GM19397 (cell line): ENCODE data around the gene CARD14.
"Not testable (repeated sequence)": the region's sequence is repeated elsewhere in the genome, so short reads cannot be mapped to it uniquely, and the experiment has no call there.

ENCODE experiments used
- ATAC-seq: cut with Tn5 transposase; IDR thresholded peaks from one replicate; pipeline ENCODE4 v1.9.1; 2021; ENCODE audit warnings: mild to moderate bottlenecking, moderate library complexity; ENCODE audit not compliant: unreplicated experiment

CARD14 gene

GRCh38 chr17:80183581-80184422 is 14.0 kb downstream of the CARD14 start:
- ATAC-seq, result no peak

- ATAC-seq, result no peak
These were observed 14.5 kb downstream of the CARD14 start for GRCh38 chr17:80184423-80184714.

- no peak for ATAC-seq
These were observed 16.1 kb downstream of the CARD14 start for GRCh38 chr17:80185968-80186367.

- no peak for ATAC-seq
These were observed 17.3 kb downstream of the CARD14 start for GRCh38 chr17:80187090-80187489.

- ATAC-seq, result no peak
These were observed 17.7 kb downstream of the CARD14 start for GRCh38 chr17:80187515-80187941.

- no peak for ATAC-seq
These were observed 19.8 kb downstream of the CARD14 start for GRCh38 chr17:80189611-80190010.

- ATAC-seq, result no peak
These were observed 20.9 kb downstream of the CARD14 start for GRCh38 chr17:80190716-80191115.

GRCh38 chr17:80191192-80191591 is 21.4 kb downstream of the CARD14 start:
- ATAC-seq, result no peak

GRCh38 chr17:80191865-80192661 is 22.2 kb downstream of the CARD14 start:
- ATAC-seq, result no peak

GRCh38 chr17:80195141-80195540 is 25.3 kb downstream of the CARD14 start:
- ATAC-seq, result no peak

- no peak for ATAC-seq
These were observed 26.1 kb downstream of the CARD14 start for GRCh38 chr17:80195671-80196529.

- ATAC-seq, result no peak
These were observed 26.8 kb downstream of the CARD14 start for GRCh38 chr17:80196652-80197051.

GRCh38 chr17:80198144-80198661 is 28.4 kb downstream of the CARD14 start:
- no peak for ATAC-seq

GRCh38 chr17:80199295-80199694 is 29.5 kb downstream of the CARD14 start:
- not testable (repeated sequence) for ATAC-seq

- ATAC-seq, result no peak
These were observed 31.6 kb downstream of the CARD14 start for GRCh38 chr17:80201446-80201845.

GRCh38 chr17:80202197-80202596 is 32.4 kb downstream of the CARD14 start:
- no peak for ATAC-seq

- ATAC-seq, result no peak
These were observed 33.7 kb downstream of the CARD14 start for GRCh38 chr17:80203471-80203963.

GRCh38 chr17:80204626-80205468 is 35.0 kb downstream of the CARD14 start:
- ATAC-seq, result no peak

GRCh38 chr17:80205811-80206210 is 36.0 kb downstream of the CARD14 start:
- ATAC-seq, result no peak

GRCh38 chr17:80208050-80208449 is 38.2 kb downstream of the CARD14 start:
- no peak for ATAC-seq
